ENCODE results near the gene LHX3.
A peak's percentile ranks its signal among the peaks of the same experiment; 100 is the strongest.

LHX3 gene

DNA sequence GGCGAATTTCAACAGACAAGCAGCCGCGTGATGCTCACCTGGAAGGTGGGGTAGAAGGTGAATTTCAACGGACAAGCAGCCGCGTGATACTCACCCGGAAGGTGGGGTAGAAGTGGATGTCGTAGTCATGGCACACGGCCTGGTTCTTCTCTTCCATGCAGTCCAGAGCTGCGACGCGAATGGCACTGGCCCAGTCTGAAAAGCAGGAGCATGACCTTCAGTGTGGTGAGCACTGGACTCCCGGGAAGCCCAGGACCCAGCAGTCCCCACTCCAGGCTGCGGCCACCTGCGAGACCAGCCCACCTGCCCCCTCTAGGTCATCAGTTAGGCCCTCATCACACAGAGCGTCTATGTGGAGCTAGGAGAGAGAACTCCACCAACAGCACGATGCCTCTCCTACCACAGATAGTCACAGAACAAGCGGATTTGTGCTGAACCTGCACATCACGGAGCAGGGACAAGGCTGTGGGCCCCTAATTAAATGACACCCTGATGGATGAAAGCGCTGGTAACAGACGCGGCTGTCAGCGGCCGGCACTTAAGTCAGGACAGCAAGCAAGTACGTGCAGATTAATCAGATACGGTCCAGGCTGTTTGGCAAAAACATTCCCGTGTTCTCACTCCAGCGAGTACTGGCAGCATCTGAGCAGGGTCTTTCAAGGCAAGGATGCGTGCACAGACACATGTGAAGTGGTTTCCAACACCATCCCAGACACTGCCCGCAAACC, 21.9 kb upstream of the LHX3 start:
- no peak for DNase-seq (ENCODE audit: low read depth)

DNA sequence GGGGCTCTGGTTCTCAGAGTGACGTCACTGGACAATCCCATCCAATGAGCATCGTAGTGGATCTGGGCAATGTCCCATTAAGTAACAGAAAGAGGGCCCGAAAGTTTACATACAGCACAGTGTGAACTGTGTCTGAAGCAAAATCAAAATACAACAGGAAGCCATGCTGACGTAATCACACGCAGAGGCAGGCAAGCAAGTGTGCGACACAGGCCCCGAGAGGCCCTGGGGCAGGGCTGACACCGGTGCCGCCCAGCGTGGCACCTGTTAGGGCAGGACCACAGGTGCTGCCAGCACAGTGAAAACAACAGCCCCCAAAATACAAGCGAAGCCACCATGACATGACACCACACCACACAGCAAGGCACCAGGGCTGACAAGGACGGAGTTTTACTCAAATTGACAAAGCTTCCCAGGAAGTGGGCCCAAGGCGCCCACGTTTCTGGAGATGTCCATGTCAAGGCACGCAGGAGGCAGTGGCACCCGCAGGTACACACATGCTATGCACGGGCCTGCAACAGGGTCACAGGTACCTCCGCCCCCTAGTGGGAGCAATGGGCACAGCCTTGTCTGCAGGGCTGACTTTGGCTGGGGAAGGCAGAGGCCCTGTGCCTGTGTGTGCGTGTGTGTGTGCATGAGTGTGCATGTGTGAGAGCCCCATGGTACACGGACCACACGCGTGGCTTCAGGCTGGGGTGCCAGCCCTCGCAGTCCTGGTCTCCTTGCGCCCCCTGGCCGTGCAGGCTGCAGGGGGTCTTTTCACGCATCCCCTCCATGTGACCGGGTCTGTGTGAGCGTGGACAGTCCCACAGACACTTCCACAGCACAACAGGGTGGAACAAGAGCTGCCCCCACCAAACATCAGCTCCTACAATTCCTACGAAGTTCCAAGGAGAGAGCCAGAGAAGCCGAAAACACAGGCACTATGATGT, 21.1 kb upstream of the LHX3 start:
- DNase-seq (ENCODE audit: low read depth) = peak; percentile 53

DNA sequence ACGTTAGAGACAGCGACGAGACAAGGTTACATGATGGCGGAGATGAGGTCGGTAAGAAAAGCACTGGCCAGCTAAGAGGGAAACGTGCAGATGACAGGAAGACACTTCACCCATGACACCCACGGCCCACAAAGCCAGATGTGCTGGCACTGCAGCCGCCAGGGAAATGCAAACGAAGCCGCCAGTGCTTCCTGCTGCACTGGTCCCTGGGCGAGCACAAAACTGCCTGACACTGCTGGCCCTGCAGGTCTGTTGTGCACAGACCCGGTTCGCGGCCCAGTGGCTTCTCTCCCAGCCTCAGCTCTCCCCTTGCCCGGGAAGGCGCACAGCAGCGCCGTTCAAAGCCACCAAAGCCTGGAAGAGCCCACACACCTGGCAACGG, 20.4 kb upstream of the LHX3 start:
- DNase-seq (ENCODE audit: low read depth) = no peak

DNA sequence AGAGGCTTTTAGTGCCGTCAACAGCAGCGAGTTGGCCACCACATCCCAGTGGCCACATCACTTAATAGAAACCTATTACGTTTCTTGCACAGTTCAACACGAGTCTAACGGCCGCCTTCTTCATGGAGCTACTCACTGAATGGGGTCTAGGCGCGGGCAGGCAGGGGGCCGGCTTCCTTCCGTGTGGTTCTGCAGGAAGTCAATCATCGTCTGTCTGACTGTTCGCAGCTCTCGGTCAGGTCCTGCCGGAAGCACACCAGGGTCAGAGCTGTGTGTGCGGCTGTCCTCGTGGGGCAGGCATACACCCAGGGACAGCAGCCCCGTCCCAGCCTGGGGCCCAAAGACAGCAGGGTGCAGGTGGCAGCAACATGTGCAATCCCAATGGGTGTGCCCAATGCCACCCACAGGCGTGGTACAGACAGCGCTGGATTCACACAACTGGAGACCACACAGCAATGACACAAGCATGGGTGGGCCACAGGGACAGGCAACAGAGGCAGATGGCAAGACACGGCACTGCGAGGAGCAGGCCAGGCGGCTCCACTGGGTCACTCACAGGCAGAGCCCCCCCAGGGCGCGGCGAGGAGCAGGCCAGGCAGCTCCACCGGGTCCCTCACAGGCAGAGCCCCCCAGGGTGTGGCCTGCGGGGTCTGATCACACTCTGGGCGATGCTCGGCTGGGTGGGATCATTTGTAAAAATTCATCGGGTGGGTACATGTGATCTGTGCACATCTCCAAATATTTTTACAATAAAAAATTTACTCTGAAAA, 19.1 kb upstream of the LHX3 start:
- no peak for DNase-seq (ENCODE audit: low read depth)

DNA sequence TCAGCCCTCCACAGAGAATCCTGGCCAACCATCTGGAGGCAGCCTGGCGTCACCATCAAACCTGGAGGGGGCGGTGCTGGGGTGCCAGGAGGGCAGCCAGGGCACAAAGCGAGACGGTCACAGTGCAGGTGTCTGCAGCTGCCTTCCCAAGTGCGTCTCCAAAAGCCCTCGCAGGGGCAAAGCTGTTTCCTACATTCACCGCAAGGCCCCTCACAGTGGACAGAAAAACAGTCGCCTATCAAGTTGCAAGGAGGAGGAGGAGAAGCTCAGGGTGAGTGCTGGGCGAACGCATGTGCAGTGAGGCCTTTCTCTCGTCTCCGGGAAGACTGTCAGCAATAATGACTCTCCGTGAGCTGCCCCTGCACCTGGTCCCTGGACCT, 18.0 kb upstream of the LHX3 start:
- no peak for DNase-seq (ENCODE audit: low read depth)

DNA sequence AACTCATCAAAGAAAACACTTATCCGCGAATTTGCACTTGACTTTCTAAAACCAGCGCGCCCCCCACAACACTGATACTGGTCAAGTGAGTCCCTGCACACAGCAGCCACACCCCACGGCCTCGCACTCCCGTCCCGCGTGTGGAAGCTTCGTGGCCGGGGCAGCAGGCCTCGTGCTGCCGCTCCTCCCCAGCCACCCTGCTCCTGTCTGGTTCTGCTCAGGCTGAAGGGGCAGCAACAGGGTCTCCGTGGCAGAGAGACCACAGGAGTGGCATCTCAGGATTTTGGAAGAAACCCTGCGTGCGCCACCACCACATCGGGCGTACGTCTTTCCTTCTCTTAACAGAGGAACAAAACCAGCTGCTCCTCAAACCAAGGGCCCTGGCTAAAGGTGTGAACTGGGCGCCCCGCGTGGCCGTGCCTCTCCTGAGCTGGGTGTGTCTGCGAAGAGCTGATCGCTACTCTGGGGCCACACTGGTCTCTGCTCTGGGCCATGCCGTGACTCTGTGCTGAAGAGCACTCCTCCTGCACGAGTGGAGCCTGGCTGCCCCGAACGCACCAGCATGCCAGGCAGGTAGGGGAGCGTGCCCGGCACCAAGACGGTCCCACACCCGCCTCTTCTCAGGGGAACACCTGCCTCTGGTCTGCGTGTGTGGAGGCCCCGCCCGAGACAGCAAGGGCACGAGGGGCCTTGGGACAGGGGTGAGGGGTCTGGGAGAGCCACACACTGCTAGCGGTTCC, 17.4 kb upstream of the LHX3 start:
- DNase-seq (ENCODE audit: low read depth) = no peak

DNA sequence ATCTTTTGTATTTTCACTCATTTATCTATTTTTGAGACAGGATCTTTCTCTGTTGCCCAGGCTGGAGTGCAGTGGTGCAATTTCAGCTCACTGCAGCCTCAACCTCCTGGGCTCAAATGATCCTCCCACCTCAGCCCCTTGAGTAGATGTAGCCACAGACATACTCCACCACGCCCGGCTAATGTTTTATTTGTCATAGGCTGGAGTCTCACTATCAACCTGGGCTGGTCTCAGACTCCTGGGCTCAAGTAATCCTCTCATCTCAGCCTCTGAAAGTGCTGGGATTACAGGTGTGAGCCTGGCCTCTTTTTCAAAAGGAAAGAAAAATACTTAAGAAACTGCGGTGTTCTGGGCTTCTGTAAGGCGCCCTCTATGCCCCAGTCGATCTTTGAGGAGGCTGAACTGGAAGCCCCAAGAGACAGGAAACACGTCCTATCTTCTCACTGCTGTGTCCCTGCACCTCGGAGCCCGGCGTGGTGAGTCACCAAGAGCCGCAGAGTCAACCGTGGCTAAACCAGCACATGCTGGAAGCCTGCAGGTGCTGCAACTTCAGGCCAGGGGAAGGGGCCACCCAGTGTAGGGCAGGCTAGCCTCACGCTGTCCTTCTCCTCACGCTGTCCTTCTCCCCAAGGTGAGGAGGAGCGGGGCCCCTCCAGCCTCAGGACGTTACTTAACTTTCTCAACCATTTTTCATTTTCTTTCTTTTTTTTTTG, 15.2 kb upstream of the LHX3 start:
- DNase-seq (ENCODE audit: low read depth) = no peak

DNA sequence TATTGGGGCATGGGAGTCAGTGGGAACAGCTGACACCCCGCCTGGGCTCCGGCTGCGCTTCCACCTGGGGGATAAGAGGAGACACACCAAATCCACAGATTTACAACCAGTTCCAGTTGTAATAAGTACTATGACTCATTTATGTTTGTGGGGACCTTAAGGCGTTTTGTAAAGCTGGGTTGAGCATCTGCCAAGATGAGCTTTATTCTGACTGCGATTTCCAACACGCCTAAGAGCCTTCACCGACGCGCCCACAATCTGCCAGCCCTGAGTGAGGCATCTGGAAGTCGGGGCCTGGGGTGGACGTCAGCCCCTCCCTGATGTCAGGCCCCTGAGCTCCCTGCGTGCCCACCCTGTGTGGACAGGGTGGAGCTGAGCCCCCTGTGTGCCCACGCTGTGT, 14.3 kb upstream of the LHX3 start:
- no peak for DNase-seq (ENCODE audit: low read depth)

DNA sequence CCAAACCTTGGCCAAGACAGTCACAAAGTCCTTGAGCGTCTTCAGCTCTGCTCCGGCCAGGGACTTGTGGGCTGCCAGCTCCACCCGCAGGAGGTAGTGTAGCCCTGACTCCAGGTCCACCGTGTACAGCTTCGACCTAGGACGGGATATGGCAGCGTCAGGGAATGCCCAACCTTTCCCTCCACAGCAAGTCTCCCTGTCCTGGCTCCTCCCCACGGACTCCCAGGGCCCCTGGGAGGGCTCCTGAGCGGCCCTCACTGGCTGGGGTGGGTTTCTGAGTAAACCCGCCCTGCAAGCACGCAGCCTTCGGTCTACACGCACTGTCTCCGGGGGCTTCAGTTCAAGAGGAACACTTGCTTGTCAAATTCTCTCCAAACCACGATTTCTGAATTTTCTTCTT, 13.7 kb upstream of the LHX3 start:
- DNase-seq (ENCODE audit: low read depth) = no peak

DNA sequence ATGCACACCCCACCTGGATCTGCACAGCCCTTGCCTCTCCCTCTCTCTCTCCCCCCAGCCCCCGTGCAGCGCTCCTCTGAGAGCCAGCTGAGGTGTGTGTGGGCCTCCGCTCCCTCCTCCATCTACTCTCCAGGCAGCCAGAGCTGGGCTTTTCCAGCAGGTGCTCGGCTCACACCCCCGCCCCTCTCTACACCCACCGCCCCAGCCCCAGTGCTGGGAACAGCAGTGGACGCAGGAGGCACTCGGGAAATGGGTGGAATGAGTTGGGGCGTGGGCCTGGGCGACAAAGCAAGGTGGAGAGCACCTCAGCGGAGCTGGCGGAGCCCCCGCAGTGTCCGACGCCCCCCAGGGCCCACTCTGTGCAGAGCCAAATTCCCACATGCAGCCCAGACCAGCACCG, 13.3 kb upstream of the LHX3 start:
- DNase-seq (ENCODE audit: low read depth) = no peak

DNA sequence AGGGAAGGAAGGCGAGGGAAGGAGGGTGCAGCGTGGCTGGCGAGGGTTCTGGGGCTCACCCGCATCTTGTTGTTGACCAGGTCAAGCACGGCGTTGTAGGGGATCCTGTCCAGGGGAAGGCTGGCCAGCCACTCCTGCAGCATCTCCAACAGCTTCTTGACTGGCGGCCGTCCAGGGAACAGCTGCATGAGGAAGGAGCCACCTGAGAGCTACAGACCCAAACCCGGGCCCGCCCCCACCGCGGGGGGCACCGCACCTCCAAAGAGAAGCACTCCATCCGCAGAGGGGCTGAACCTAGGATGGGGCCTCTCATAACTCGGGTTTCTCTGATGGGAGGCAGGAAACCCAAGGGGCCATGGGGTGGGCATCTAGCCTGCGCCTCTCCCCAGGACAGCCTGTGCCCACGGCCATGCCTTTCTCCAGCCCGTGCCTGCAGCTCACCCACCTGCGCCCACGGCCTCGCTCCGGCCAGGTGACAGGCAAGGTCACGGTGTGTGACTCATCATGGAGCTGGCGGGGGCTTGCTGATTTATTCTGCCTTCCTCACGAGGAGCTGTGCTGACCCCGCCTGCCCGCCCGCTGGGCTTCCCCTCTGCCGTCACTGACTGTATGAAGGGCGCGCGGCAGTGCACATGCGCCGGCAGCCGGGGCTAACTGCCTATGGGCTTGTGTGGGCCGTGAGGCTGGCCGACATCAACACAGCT, 11.8 kb upstream of the LHX3 start:
- no peak for DNase-seq (ENCODE audit: low read depth)

DNA sequence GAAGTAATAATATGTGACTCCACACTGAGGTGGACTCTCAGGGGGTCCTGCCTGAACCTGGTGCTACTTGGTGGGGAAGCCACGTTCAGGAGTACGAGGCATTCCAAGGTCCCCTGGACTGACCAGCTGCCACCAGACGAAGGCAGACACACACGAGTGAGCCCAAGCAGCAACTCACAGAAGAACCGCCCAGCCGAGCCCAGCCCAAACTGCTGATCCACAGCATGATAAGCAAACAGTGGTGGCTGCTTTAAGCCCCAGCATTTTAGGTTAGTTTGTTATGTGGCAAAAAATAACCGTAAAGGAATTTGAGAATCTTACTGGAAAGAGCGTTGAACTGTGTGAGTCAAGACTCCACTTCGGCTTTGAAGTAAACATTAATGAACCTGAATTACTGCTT, 8.8 kb upstream of the LHX3 start:
- DNase-seq (ENCODE audit: low read depth) = no peak

DNA sequence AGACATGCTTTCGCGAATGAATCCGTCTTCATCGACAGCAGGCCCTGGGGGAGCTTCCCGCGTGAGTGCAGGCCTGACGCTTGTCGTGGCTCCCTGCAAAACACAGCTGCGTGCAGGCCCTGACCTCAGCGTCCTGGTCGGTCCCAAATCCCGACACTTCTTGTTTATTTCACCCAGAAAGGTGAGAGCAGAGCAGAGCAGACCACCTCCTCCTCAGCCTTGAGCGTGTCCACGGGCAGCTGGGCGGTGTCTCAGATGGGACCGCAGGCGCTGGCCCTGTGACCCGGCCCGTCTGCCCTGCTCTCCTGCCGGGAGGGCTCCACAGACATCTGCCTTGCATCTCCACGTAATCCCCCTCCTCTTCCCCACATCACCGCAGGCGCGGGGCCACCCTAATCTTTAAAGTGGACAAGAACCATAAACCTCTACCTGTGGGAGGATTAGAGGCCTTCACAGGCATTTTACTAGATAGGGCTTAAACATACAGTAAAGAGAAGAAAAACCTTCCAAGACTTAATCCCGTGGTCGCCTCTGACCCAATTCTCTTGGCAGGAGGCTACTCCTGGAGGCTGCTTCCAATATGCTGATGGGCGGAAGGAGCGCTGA, 7.5 kb upstream of the LHX3 start:
- DNase-seq (ENCODE audit: low read depth) = no peak

DNA sequence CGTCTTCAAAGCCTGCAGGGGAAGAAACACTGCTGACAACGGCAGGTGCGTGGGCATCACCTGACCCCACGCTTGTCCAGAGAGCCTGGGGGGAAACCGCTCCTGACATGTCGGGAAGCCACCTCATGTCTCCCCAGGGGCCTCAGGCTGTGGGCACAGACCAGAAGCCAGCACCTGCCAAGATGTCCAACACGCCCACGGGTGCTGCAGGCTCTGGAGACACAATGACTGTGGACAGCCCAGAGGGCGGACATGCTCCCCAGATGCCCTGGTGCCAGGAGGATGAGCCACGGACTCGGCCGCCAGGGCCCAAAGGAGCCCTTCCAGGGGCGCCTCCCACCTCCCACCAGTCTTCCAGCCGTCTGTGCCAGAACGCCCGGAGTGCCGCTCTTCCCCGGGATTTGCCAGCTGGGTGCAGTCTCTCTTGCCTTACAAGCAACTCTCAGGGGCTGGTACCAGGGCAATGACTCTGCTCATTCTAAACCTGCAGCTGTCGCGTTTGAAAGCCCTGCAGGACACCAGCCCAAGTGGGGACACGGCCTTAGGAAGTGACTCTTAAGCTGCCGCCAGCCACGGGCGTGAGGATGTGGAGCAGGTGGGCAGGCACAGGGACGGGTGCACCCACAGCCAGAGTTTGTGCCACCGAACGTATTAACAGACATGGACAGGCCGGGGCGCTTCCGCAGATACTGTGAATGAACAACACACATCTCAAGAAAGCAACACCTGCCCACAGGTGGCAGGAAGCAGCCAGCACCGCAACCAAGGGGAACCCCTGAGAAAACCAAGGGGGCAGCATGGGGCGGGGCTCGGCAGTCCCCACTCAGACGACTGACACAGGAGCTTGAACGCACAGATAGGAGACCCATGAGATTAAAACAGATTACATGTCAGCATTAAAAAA, 6.8 kb upstream of the LHX3 start:
- DNase-seq (ENCODE audit: low read depth) = no peak

DNA sequence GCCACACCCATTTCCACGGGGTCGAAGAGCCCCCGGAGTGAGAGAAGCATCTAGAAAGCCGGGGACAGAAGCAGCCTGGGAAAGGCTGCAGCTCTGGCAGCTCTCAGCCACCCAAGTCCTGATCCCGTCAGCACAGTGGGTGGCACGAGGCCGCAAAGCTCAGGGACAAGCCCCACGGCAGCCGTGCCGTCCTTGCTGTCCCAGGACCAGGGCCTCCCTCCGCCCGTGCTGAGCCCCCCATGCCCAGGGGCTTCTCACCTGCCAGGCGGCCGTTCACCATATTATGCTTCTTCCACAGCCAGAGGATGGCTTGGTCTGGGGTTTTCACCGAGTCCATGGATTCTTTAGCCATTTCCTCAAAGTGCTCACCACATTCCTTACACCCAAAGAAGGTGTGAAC, 6.1 kb upstream of the LHX3 start:
- DNase-seq (ENCODE audit: low read depth) = no peak

DNA sequence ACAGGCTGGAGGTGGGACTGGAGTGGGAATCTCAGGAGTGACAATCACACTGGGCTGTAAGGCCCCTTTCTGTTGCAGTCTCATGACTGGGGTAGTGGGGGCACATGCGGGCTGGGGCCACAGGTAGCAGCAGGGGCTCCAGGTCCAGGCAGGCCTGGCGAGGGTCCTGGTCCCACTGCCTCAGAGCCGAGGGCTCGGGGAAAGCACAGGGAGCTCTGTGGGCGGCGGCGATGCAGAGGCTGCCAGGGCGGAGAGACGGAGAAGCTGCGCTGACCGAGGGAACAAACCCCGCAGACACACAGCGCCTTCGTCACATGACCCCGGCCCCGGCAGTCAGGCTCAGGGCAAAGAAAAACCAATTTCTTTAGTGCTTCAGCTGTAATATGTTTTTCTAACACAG, 5.3 kb upstream of the LHX3 start:
- DNase-seq (ENCODE audit: low read depth) = no peak

DNA sequence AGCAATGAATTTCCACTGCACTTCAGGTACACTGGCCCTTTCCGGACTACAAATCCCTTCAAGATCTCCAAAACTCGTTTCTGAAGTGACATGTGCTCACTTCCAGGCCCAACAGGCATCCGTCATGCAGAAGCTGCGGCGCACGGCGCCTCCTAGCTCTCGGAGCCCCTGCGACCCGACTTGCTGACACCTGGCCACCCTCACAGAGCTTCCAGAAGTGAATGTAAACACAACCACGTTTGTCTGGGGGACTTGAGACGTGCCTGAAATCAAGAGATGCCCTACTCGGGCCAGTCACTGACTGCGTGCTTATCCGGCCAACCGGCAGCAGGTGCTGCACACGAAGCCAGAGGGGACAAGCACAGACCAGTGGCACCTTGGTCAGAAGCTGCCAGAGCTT, 4.9 kb upstream of the LHX3 start:
- DNase-seq (ENCODE audit: low read depth) = no peak

DNA sequence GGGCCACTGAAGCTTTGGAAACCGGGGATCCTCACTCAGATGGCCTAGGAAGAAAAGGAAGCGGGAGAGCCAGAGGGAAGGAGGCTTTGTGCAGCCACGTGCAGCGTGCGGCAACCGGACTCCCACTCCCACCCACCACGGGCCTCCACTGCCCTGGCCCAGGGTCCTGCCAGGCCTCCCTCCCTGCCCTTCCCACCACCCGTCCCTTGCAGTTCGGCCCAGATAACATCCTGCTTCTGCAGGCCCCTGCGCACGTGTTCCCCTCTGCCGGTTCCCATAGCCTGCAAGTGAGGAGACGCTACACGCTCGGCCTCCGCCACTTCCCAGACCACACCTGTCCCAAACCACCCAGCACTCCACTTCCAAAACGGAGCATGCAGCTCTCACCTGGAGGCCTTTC, 4.3 kb upstream of the LHX3 start:
- DNase-seq (ENCODE audit: low read depth) = no peak

DNA sequence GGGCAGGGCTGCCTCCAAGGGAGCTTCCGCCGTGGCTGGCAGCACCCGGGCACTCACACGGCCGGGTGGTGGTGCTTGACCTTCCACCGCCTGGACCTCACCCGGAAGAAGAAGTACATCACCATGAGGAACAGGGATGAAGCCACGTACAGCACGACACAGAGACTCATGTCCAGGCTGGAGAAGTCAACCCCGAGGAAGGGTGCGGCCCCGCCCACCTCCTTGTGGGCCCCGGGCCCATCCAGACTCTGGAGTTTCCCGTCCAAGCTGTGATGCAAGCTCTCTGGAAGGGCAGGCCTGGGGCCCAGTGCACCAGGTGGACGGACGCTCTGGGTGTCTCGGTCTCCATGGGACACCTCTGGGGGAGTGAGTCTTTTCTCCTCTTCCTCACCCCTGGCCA, 3.7 kb upstream of the LHX3 start:
- DNase-seq (ENCODE audit: low read depth) = no peak
